HEK293T (cell line): ENCODE data around the gene AMOTL2.

Experiments used
- CTCF ChIA-PET: fragments of 350-600 bp; formaldehyde crosslinking; extraction: SDS; loops from one replicate; lab custom pipeline; 2021; ENCODE audit warnings: antibody characterized with exemption, inconsistent platforms; lab: Yijun Ruan, JAX
- POLR2A ChIA-PET: fragments of 350-600 bp; formaldehyde crosslinking; extraction: SDS; loops from one replicate; lab custom pipeline; 2020; ENCODE audit warnings: antibody characterized with exemption, inconsistent platforms; lab: Yijun Ruan, JAX
- DNase-seq: peaks from one replicate; pipeline ENCODE4 v3.0.0; 2012; ENCODE audit warnings: mixed read lengths; ENCODE audit errors: extremely low spot score
- ARNT ChIP-seq: fragments of 450-650 bp; IDR thresholded peaks from 2 replicates; pipeline ENCODE4 v1.6.1; 2017; ENCODE audit warnings: mild to moderate bottlenecking
- BHLHE40 ChIP-seq: fragments of 450-650 bp; IDR thresholded peaks from 2 replicates; pipeline ENCODE4 v1.6.1; 2016; ENCODE audit warnings: mild to moderate bottlenecking, moderate library complexity, borderline replicate concordance
- CTBP1 ChIP-seq: fragments of 450-650 bp; IDR thresholded peaks from 2 replicates; pipeline ENCODE4 v1.6.1; 2016; ENCODE audit warnings: borderline replicate concordance
- ELF4 ChIP-seq: fragments of 450-650 bp; IDR thresholded peaks from 2 replicates; pipeline ENCODE4 v1.6.1; 2017; ENCODE audit warnings: antibody characterized with exemption
- FOXA1 ChIP-seq: fragments of 450-650 bp; IDR thresholded peaks from 2 replicates; pipeline ENCODE4 v1.6.1; 2016; ENCODE audit warnings: mild to moderate bottlenecking
- FOXK2 ChIP-seq: fragments of 450-650 bp; IDR thresholded peaks from 2 replicates; pipeline ENCODE4 v1.6.1; 2016; ENCODE audit warnings: mild to moderate bottlenecking
- FOXM1 ChIP-seq: fragments of 450-650 bp; IDR thresholded peaks from 2 replicates; pipeline ENCODE4 v1.6.1; 2017; ENCODE audit warnings: mild to moderate bottlenecking, borderline replicate concordance
- HDGF ChIP-seq: fragments of 450-650 bp; IDR thresholded peaks from 2 replicates; pipeline ENCODE4 v1.6.1; 2017; ENCODE audit warnings: antibody characterized with exemption, borderline replicate concordance
- L3MBTL2 ChIP-seq: fragments of 450-650 bp; conservative IDR thresholded peaks from 2 replicates; pipeline ENCODE4 v1.6.1; 2016; ENCODE audit warnings: mild to moderate bottlenecking
- LEF1 ChIP-seq: fragments of 450-650 bp; IDR thresholded peaks from 2 replicates; pipeline ENCODE4 v1.6.1; 2017; ENCODE audit warnings: mild to moderate bottlenecking, borderline replicate concordance
- NFRKB ChIP-seq: fragments of 450-650 bp; IDR thresholded peaks from 2 replicates; pipeline ENCODE4 v1.6.1; 2016; ENCODE audit warnings: mild to moderate bottlenecking, moderate library complexity
- PKNOX1 ChIP-seq: fragments of 450-650 bp; IDR thresholded peaks from 2 replicates; pipeline ENCODE4 v1.6.1; 2016
- SP1 ChIP-seq: fragments of 450-650 bp; IDR thresholded peaks from 2 replicates; pipeline ENCODE4 v1.6.1; 2017
- SUZ12 ChIP-seq: fragments of 450-650 bp; IDR thresholded peaks from 2 replicates; pipeline ENCODE4 v1.6.1; 2016; ENCODE audit warnings: mild to moderate bottlenecking
- TARDBP ChIP-seq: fragments of 450-650 bp; IDR thresholded peaks from 2 replicates; pipeline ENCODE4 v1.6.1; 2016
- ZNF384 ChIP-seq: fragments of 450-650 bp; IDR thresholded peaks from 2 replicates; pipeline ENCODE4 v1.6.1; 2016

Gene AMOTL2

DNA sequence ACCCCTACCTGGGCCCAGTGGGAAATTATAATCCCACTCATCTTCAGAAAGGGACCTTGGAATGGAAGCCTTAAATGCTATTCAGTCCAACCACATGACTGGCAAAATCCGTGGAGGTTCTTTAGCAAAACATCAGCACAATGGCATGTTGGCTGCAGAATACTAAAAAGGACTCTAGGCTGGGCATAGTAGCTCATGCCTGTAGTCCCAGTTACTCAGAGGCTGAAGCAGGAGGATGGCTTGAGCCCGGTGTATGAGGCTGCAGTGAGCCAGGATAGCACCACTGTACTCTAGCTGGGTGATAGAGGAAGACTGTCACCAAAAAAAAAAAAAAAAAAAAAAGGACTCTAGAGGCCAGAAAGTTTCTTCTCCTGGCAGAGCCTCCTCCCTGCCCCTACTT, 63.0 kb downstream of the AMOTL2 start:
- ChIA-PET POLR2A (no interaction called here), CTCF (interaction anchor here (0.6 to 0.7 kb wide), 2 partner anchors 13 to 163 kb away, joined by 3 to 6 read pairs; no protein-coding TSS in a partner anchor)
- TF ChIP-seq BHLHE40 = no peak
- TF ChIP-seq CTBP1 = no peak
- no peak for TF ChIP-seq SP1
- no peak for TF ChIP-seq ARNT
- no peak for TF ChIP-seq HDGF
- TF ChIP-seq NFRKB = no peak
- TF ChIP-seq ELF4 = no peak
- no peak for TF ChIP-seq ZNF384
- no peak for TF ChIP-seq L3MBTL2
- TF ChIP-seq FOXM1 = no peak
- no peak for TF ChIP-seq SUZ12
- TF ChIP-seq FOXA1 = no peak
- DNase-seq = no peak

DNA sequence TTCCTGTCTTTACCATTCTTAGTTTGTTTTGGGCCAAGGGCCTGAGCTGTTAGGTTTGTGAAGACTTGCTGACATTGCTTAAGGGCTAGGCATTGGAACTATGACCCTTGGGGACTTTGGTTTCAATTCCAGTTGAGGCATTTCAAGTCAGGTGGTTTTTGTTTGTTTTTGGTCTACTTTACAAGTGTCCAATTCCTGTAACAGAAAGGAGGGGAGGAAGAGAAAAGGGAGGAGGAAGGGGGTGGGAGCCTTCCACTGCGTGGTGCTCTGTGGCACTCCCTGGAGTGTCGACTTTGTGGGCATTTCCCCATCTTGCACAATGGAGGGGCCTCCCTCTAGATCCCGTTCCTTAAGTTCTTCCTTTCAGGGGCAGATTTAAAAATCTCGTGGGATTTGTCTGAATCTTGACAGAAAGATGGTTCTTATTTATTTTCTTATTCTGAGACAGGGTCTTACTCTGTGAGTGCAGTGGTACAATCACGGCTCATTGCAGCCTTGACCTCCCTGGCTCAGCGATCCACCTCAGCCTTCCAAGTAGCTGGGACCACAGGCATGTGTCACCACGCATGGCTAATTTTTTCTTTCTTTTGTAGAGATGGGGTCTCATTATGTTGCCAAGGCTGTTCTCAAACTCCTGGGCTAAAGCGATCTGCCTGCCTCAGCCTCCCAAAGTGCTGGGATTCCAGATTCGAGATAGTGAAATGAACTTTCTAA, 64.1 kb downstream of the AMOTL2 start:
- POLR2A ChIA-PET = interaction anchor here (1.4 kb wide), 1 partner anchor 64 kb away, joined by 3 read pairs; the partner anchor contains the start of gene AMOTL2
- CTCF ChIA-PET = interaction anchor here (0.6 to 3.2 kb wide), 4 partner anchors 54 to 177 kb away, joined by 3 to 26 read pairs (median 8); no protein-coding TSS in a partner anchor
- no peak for DNase-seq
- TF ChIP-seq ARNT = no peak
- no peak for TF ChIP-seq HDGF
- no peak for TF ChIP-seq ELF4
- no peak for TF ChIP-seq ZNF384
- TF ChIP-seq SUZ12 = no peak
- no peak for TF ChIP-seq NFRKB
- no peak for TF ChIP-seq PKNOX1
- no peak for TF ChIP-seq SP1
- no peak for TF ChIP-seq L3MBTL2
- TF ChIP-seq TARDBP = no peak
- TF ChIP-seq FOXA1 = no peak
- TF ChIP-seq LEF1 = no peak
- no peak for TF ChIP-seq CTBP1
- no peak for TF ChIP-seq FOXM1

DNA sequence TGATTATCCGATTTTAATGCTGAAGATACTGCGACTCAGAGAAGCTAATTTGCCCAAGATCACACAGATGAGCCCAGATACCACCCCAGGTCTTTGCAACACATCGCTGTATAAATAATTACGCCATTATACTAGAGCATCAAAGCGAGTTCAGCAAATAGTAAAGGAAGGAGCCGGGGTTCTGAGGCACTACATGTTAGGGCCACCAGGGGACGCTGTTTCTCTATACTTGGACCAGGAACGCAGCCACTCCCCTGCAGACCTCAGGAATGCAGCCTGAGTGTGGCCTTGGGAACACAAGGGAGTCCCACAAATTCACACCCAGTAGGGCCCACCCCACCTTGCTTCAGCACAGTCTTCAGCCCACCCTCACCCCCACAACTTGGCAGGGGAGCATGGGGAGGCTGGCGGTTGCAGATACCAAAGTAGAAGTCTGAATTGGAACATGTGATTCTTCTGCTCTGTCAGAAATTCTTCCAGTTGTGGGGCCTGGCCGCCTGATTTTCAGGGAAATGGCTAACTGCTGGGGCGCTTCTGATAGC, 65.8 kb downstream of the AMOTL2 start:
- DNase-seq = peak; percentile 79

DNA sequence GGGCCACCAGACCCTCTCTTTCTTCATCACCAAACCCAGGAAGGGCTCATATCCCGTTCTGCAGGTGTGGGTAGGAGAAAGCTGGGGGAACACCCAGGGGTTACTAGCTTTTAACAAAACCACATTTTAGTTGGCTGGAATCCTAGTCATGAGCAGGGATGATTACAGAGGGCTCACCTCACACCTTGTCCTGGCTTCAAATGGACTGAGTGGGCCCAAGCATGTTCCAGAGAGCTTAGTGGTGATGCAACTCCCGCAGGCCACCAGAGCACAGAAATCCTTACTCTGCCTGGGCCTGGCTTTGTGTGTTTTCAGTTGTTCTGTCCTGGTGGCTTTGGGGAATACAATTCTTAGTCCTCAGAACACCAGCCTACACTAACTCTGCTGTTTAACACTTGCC, 66.8 kb downstream of the AMOTL2 start:
- DNase-seq = no peak
- TF ChIP-seq NFRKB (no peak), HDGF (no peak), SUZ12 (no peak), SP1 (no peak), TARDBP (no peak), BHLHE40 (no peak), FOXK2 (no peak), L3MBTL2 (no peak)
- CTCF ChIA-PET = interaction anchor here (0.6 to 3.2 kb wide), 6 partner anchors 57 to 170 kb away, joined by 3 to 26 read pairs (median 10); no protein-coding TSS in a partner anchor
- POLR2A ChIA-PET = interaction anchor here (1.0 kb wide), 1 partner anchor 179 kb away, joined by 4 read pairs; the partner anchor contains the start of genes ANAPC13 and CEP63

More for the DNA sequence above, 65.8 kb downstream of the AMOTL2 start:
- CTCF ChIA-PET = interaction anchor here (0.7 to 3.2 kb wide), 10 partner anchors 21 to 175 kb away, joined by 3 to 26 read pairs (median 5); partner anchors contain the start of gene AMOTL2
- TF ChIP-seq BHLHE40 (no peak), ELF4 (no peak), FOXA1 (no peak), TARDBP (no peak), FOXM1 (no peak), LEF1 (no peak), FOXK2 (no peak)
- POLR2A ChIA-PET = no interaction called here

DNA sequence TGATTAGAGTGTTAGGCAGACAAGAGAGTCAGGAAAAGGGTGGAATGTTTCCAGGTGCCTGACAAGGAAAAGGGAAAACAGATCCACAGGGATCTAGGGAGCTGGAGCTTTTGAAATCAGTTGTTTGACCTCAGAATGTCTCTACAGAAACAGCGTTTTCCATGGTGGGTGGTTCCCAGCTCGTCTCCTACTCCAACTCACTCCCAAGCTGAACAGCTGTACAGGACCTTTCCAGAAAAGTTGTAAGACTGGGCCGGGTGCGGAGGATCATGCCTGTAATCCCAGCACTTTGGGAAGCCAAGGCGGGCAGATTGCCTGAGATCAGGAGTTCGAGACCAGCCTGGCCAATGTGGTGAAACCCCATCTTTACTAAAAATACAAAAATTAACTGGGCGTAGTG, 67.9 kb downstream of the AMOTL2 start:
- TF ChIP-seq FOXA1 (no peak), LEF1 (no peak), PKNOX1 (no peak), NFRKB (no peak), TARDBP (no peak), ZNF384 (no peak), SUZ12 (no peak), ELF4 (no peak), BHLHE40 (no peak)
- ChIA-PET CTCF (no interaction called here), POLR2A (no interaction called here)
- DNase-seq = no peak
